ENCODE results near the gene CLBA1.

Gene CLBA1

GRCh38 chr14:104953097-104953496, 32.5 kb upstream of the CLBA1 start:
- Mint-ChIP-seq H3K36me3 (ENCODE audit: insufficient read depth) (no peaks in the 10 kb centered on the region), H3K27me3 (peaks cover 36 to 53% of the 10 kb centered on the region in 2 donors), H3K9me3 (no peaks in the 10 kb centered on the region), H3K4me3 (no peak overlapping the region), H3K27ac (no peak overlapping the region), H3K4me1 (ENCODE audit: low read depth in 2 of 2) (no peaks in the 10 kb centered on the region)
- DNase-seq (no peak), ATAC-seq (replicated peaks) (no peak)

- Mint-ChIP-seq H3K4me1 (ENCODE audit: low read depth in 2 of 2) (no peaks in the 10 kb centered on the region), H3K4me3 (no peak overlapping the region), H3K27ac (no peak overlapping the region), H3K27me3 (peaks cover 41 to 62% of the 10 kb centered on the region in 2 donors), H3K9me3 (no peaks in the 10 kb centered on the region), H3K36me3 (ENCODE audit: insufficient read depth) (no peaks in the 10 kb centered on the region)
- ATAC-seq (replicated peaks) (no peak), DNase-seq (no peak)
These were observed 31.5 kb upstream of the CLBA1 start for GRCh38 chr14:104953896-104954656.

GRCh38 chr14:104954746-104955395, 30.7 kb upstream of the CLBA1 start:
- no peaks in the 10 kb centered on the region for H3K36me3 Mint-ChIP-seq (ENCODE audit: insufficient read depth)
- ATAC-seq (replicated peaks) (no peak), DNase-seq (no peak)
- peaks cover 41 to 62% of the 10 kb centered on the region in 2 donors for H3K27me3 Mint-ChIP-seq
- H3K27ac Mint-ChIP-seq: no peak overlapping the region
- H3K4me3 Mint-ChIP-seq: no peak overlapping the region
- no peaks in the 10 kb centered on the region for H3K9me3 Mint-ChIP-seq
- H3K4me1 Mint-ChIP-seq (ENCODE audit: low read depth in 2 of 2): no peaks in the 10 kb centered on the region

- peaks cover 44 to 67% of the 10 kb centered on the region in 2 donors for H3K27me3 Mint-ChIP-seq
- H3K36me3 Mint-ChIP-seq (ENCODE audit: insufficient read depth): no peaks in the 10 kb centered on the region
- H3K27ac Mint-ChIP-seq: no peak overlapping the region
- no peaks in the 10 kb centered on the region for H3K9me3 Mint-ChIP-seq
- ATAC-seq (replicated peaks) (no peak), DNase-seq (no peak)
- no peak overlapping the region for H3K4me3 Mint-ChIP-seq
- no peaks in the 10 kb centered on the region for H3K4me1 Mint-ChIP-seq (ENCODE audit: low read depth in 2 of 2)
These were observed 30.2 kb upstream of the CLBA1 start for GRCh38 chr14:104955396-104955770.

GRCh38 chr14:104956290-104956890, 29.2 kb upstream of the CLBA1 start:
- Mint-ChIP-seq H3K9me3 (no peaks in the 10 kb centered on the region), H3K4me3 (no peak overlapping the region), H3K27me3 (peaks cover 47 to 71% of the 10 kb centered on the region in 2 donors), H3K36me3 (ENCODE audit: insufficient read depth) (no peaks in the 10 kb centered on the region), H3K4me1 (ENCODE audit: low read depth in 2 of 2) (no peaks in the 10 kb centered on the region), H3K27ac (no peak overlapping the region)
- no peak for ATAC-seq (replicated peaks)
- DNase-seq: no peak

GRCh38 chr14:104957146-104958113, 28.2 kb upstream of the CLBA1 start:
- no peak overlapping the region for H3K27ac Mint-ChIP-seq
- H3K36me3 Mint-ChIP-seq (ENCODE audit: insufficient read depth): no peaks in the 10 kb centered on the region
- H3K4me3 Mint-ChIP-seq: no peak overlapping the region
- no peak for DNase-seq
- no peaks in the 10 kb centered on the region for H3K4me1 Mint-ChIP-seq (ENCODE audit: low read depth in 2 of 2)
- no peaks in the 10 kb centered on the region for H3K9me3 Mint-ChIP-seq
- no peak for ATAC-seq (replicated peaks)
- peaks cover 47 to 71% of the 10 kb centered on the region in 2 donors for H3K27me3 Mint-ChIP-seq

GRCh38 chr14:104964546-104964945, 21.0 kb upstream of the CLBA1 start:
- Mint-ChIP-seq H3K27ac (no peak overlapping the region), H3K9me3 (no peaks in the 10 kb centered on the region), H3K27me3 (peaks cover 24 to 48% of the 10 kb centered on the region in 2 donors), H3K36me3 (ENCODE audit: insufficient read depth) (no peaks in the 10 kb centered on the region), H3K4me3 (no peak overlapping the region), H3K4me1 (ENCODE audit: low read depth in 2 of 2) (no peaks in the 10 kb centered on the region)
- DNase-seq: no peak
- no peak for ATAC-seq (replicated peaks)

GRCh38 chr14:104965561-104966231, 19.9 kb upstream of the CLBA1 start:
- no peak for DNase-seq
- Mint-ChIP-seq H3K36me3 (ENCODE audit: insufficient read depth) (no peaks in the 10 kb centered on the region), H3K27ac (no peak overlapping the region), H3K4me3 (no peak overlapping the region), H3K27me3 (peaks cover 18 to 42% of the 10 kb centered on the region in 2 donors), H3K4me1 (ENCODE audit: low read depth in 2 of 2) (no peaks in the 10 kb centered on the region), H3K9me3 (no peaks in the 10 kb centered on the region)
- no peak for ATAC-seq (replicated peaks)

- Mint-ChIP-seq H3K27me3 (peaks cover 18 to 42% of the 10 kb centered on the region in 2 donors), H3K9me3 (no peaks in the 10 kb centered on the region), H3K36me3 (ENCODE audit: insufficient read depth) (no peaks in the 10 kb centered on the region), H3K4me3 (no peak overlapping the region), H3K4me1 (ENCODE audit: low read depth in 2 of 2) (no peaks in the 10 kb centered on the region), H3K27ac (no peak overlapping the region)
- DNase-seq (no peak), ATAC-seq (replicated peaks) (no peak)
These were observed 19.2 kb upstream of the CLBA1 start for GRCh38 chr14:104966261-104966865.

GRCh38 chr14:104966981-104967385, 18.6 kb upstream of the CLBA1 start:
- Mint-ChIP-seq H3K27me3 (peaks cover 18 to 48% of the 10 kb centered on the region in 2 donors), H3K36me3 (ENCODE audit: insufficient read depth) (no peaks in the 10 kb centered on the region), H3K4me3 (no peak overlapping the region), H3K4me1 (ENCODE audit: low read depth in 2 of 2) (no peaks in the 10 kb centered on the region), H3K27ac (no peak overlapping the region), H3K9me3 (no peaks in the 10 kb centered on the region)
- no peak for ATAC-seq (replicated peaks)
- no peak for DNase-seq

- DNase-seq (no peak), ATAC-seq (replicated peaks) (no peak)
- Mint-ChIP-seq H3K4me3 (no peak overlapping the region), H3K9me3 (no peaks in the 10 kb centered on the region), H3K27me3 (peaks cover 18 to 49% of the 10 kb centered on the region in 2 donors), H3K4me1 (ENCODE audit: low read depth in 2 of 2) (no peaks in the 10 kb centered on the region), H3K27ac (no peak overlapping the region), H3K36me3 (ENCODE audit: insufficient read depth) (no peaks in the 10 kb centered on the region)
These were observed 18.0 kb upstream of the CLBA1 start for GRCh38 chr14:104967386-104968152.

GRCh38 chr14:104968153-104968527, 17.4 kb upstream of the CLBA1 start:
- H3K4me1 Mint-ChIP-seq (ENCODE audit: low read depth in 2 of 2): no peaks in the 10 kb centered on the region
- no peak overlapping the region for H3K27ac Mint-ChIP-seq
- H3K9me3 Mint-ChIP-seq: no peaks in the 10 kb centered on the region
- H3K36me3 Mint-ChIP-seq (ENCODE audit: insufficient read depth): no peaks in the 10 kb centered on the region
- peaks cover 18 to 49% of the 10 kb centered on the region in 2 donors for H3K27me3 Mint-ChIP-seq
- H3K4me3 Mint-ChIP-seq: no peak overlapping the region
- DNase-seq: no peak
- ATAC-seq (replicated peaks): no peak

Measured in effector memory CD8-positive, alpha-beta T cell (primary cell).